Adrenal gland (tissue), 5 donors: ENCODE measurements around the gene CYP21A2.
"Not testable (repeated sequence)": the region's sequence is repeated elsewhere in the genome, so short reads cannot be mapped to it uniquely, and the experiment has no call there.

ENCODE experiments used
- POLR2A ChIP-seq, 2 donors: fragments of 450-650 bp; IDR thresholded peaks; one replicate each; pipeline ENCODE4 v1.6.1; 2017; ENCODE audit warnings: antibody characterized with exemption in 2 of 2, mild to moderate bottlenecking in 2 of 2, moderate library complexity in 1 of 2
- TF ChIP-seq, protein P1 (sequence below), 6 experiments: fragments of 450-650 bp in 4 of 6; fragments of 200-600 bp in 2 of 6; sonication (generic) in 1 of 6; IDR thresholded peaks; 1 replicate in 5 of 6; 2 replicates in 1 of 6; pipeline versions ENCODE4 v1.5.1 to v1.8.0; 2016 to 2021; ENCODE audit warnings: antibody characterized with exemption in 6 of 6, mild to moderate bottlenecking in 2 of 6, moderate library complexity in 1 of 6
- donor health status: DM: no; HTN: no; CAD: no.

GRCh38 chr6:31994421-31994820, 43.8 kb upstream of the CYP21A2 start:
- TF ChIP-seq, protein P1, sequence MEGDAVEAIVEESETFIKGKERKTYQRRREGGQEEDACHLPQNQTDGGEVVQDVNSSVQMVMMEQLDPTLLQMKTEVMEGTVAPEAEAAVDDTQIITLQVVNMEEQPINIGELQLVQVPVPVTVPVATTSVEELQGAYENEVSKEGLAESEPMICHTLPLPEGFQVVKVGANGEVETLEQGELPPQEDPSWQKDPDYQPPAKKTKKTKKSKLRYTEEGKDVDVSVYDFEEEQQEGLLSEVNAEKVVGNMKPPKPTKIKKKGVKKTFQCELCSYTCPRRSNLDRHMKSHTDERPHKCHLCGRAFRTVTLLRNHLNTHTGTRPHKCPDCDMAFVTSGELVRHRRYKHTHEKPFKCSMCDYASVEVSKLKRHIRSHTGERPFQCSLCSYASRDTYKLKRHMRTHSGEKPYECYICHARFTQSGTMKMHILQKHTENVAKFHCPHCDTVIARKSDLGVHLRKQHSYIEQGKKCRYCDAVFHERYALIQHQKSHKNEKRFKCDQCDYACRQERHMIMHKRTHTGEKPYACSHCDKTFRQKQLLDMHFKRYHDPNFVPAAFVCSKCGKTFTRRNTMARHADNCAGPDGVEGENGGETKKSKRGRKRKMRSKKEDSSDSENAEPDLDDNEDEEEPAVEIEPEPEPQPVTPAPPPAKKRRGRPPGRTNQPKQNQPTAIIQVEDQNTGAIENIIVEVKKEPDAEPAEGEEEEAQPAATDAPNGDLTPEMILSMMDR (IDR thresholded peaks at IDR 0.05): not testable (repeated sequence)
- TF ChIP-seq POLR2A (IDR thresholded peaks at IDR 0.05): not testable (repeated sequence)
